K562 (cell line): ENCODE measurements around the gene ADAMTS7. TPM values are rescaled to one million over a fixed set of nuclear protein-coding genes. Genes with fewer than 3 reads are reported as not detected.

Source experiments
- BDP1 ChIP-seq: IDR thresholded peaks from 3 replicates; pipeline ENCODE4 v1.6.1; 2011; ENCODE audit not compliant: insufficient read length, insufficient read depth
- C11orf30 ChIP-seq: fragments of 450-650 bp; IDR thresholded peaks from 2 replicates; pipeline ENCODE4 v1.6.1; 2016; ENCODE audit warnings: low read depth, mild to moderate bottlenecking
- CBFA2T2 ChIP-seq: fragments of 450-650 bp; conservative IDR thresholded peaks from 2 replicates; pipeline ENCODE4 v1.6.1; 2017; ENCODE audit warnings: mild to moderate bottlenecking
- CEBPG ChIP-seq, 3 experiments: fragments of 200-800 bp in 1 of 3; sonication (Bioruptor generic) in 1 of 3; sonication (generic) in 1 of 3; formaldehyde crosslinking in 1 of 3; IDR thresholded peaks in 2 of 3; conservative IDR thresholded peaks in 1 of 3; 2 replicates each; pipeline versions ENCODE4 v1.6.1 to v1.8.0; 2016 to 2022; ENCODE audit warnings: missing compliant biosample characterization in 2 of 3, missing genetic modification characterization in 2 of 3, mild to moderate bottlenecking in 1 of 3, missing genetic modification reagents in 1 of 3
- CHD4 ChIP-seq: fragments of 200-600 bp; sonication (generic); IDR thresholded peaks from 3 replicates; pipeline ENCODE4 v1.6.1; 2012; ENCODE audit warnings: low read depth, mild to moderate bottlenecking, mixed read lengths, low read length, inconsistent platforms; ENCODE audit not compliant: insufficient read depth, insufficient replicate concordance, poor library complexity, severe bottlenecking
- FOXK2 ChIP-seq, 2 experiments: fragments of 450-650 bp; IDR thresholded peaks in 1 of 2; conservative IDR thresholded peaks in 1 of 2; 2 replicates each; pipeline ENCODE4 v1.6.1; 2016; ENCODE audit warnings: low read depth in 2 of 2, mild to moderate bottlenecking in 1 of 2
- GTF2A2 ChIP-seq: IDR thresholded peaks from 2 replicates; pipeline ENCODE4 v1.6.1; 2016; ENCODE audit warnings: mild to moderate bottlenecking, missing genetic modification characterization, missing compliant biosample characterization
- HDAC1 ChIP-seq, 2 experiments: fragments of 450-650 bp; IDR thresholded peaks; 2 replicates each; pipeline ENCODE4 v1.6.1; 2016 to 2017; ENCODE audit warnings: inconsistent platforms in 1 of 2, mild to moderate bottlenecking in 1 of 2, moderate library complexity in 1 of 2
- HMBOX1 ChIP-seq: sonication (generic); IDR thresholded peaks from 2 replicates; pipeline ENCODE4 v1.6.1; 2016
- ILK ChIP-seq: fragments of 450-650 bp; IDR thresholded peaks from 2 replicates; pipeline ENCODE4 v1.6.1; 2016; ENCODE audit warnings: missing genetic modification characterization, low read depth, mild to moderate bottlenecking, missing compliant biosample characterization, moderate library complexity, borderline replicate concordance
- KHSRP ChIP-seq: fragments of 450-650 bp; IDR thresholded peaks from 2 replicates; pipeline ENCODE4 v1.6.1; 2017
- MAZ ChIP-seq, 2 experiments: fragments of 450-650 bp in 1 of 2; sonication (generic) in 1 of 2; formaldehyde crosslinking; IDR thresholded peaks in 1 of 2; conservative IDR thresholded peaks in 1 of 2; 2 replicates each; pipeline versions ENCODE4 v1.4.0 to v1.5.0; 2020; ENCODE audit warnings: mild to moderate bottlenecking in 1 of 2, missing genetic modification reagents in 1 of 2
- PHF8 ChIP-seq: fragments of 200-600 bp; sonication (generic); IDR thresholded peaks from 2 replicates; pipeline ENCODE4 v1.6.1; 2012; ENCODE audit warnings: mixed run types, mild to moderate bottlenecking, inconsistent platforms, low read length, moderate library complexity, borderline replicate concordance
- POLR2A ChIP-seq: fragments of 450-650 bp; conservative IDR thresholded peaks from 2 replicates; pipeline ENCODE4 v1.6.1; 2016
- RB1 ChIP-seq: fragments of 450-650 bp; IDR thresholded peaks from 2 replicates; pipeline ENCODE4 v1.6.1; 2017; ENCODE audit warnings: low read depth, mild to moderate bottlenecking
- SOX6 ChIP-seq: fragments of 450-650 bp; IDR thresholded peaks from 2 replicates; pipeline ENCODE4 v1.6.1; 2014; ENCODE audit warnings: mild to moderate bottlenecking
- TSC22D4 ChIP-seq: fragments of 450-650 bp; IDR thresholded peaks from 2 replicates; pipeline ENCODE4 v1.6.1; 2016; ENCODE audit warnings: missing genetic modification characterization, missing biosample characterization, control low read depth
- ZBTB34 ChIP-seq: fragments of 250-450 bp; sonication (Bioruptor Pico); IDR thresholded peaks from 2 replicates; pipeline ENCODE4 v1.8.0; 2021; ENCODE audit warnings: mild to moderate bottlenecking, moderate library complexity
- ZNF134 ChIP-seq: fragments of 250-450 bp; sonication (Bioruptor Pico); conservative IDR thresholded peaks from 2 replicates; pipeline ENCODE4 v1.4.0; 2020
- ZNF274 ChIP-seq: IDR thresholded peaks from 2 replicates; pipeline ENCODE4 v1.6.1; 2011; ENCODE audit warnings: low read depth, mild to moderate bottlenecking, low read length, moderate library complexity, borderline replicate concordance
- ZNF449 ChIP-seq: fragments of 250-450 bp; sonication (Bioruptor Pico); IDR thresholded peaks from 2 replicates; pipeline ENCODE4 v1.8.0; 2022; ENCODE audit warnings: moderate library complexity, mild to moderate bottlenecking, inconsistent platforms
- ZNF696 ChIP-seq: fragments of 250-450 bp; sonication (Bioruptor Pico); conservative IDR thresholded peaks from 2 replicates; pipeline ENCODE4 v1.4.0; 2020; ENCODE audit warnings: mild to moderate bottlenecking, moderate library complexity
- polyA plus RNA-seq, 8 experiments: library from polyadenylated mRNA; depleted of rRNA in 4 of 8; stranded (reverse) in 5 of 8; unstranded in 3 of 8; fragments of >200 nt; fragmentation: Nextera tagmentation in 2 of 8; fragmentation: Illumina TruSeq in 1 of 8; extraction: Ambion mirVana in 2 of 8; extraction: Trizol in 1 of 8; gene quantifications; 2 replicates each; pipeline versions ENCODE4 v1.2.1 to v1.2.3, GENCODE V29; 2011 to 2014; ENCODE audit warnings: inconsistent platforms in 1 of 8, missing spikeins in 1 of 8
- total RNA-seq, 7 experiments: library from RNA; depleted of rRNA in 6 of 7; stranded (reverse); fragments of >200 nt in 6 of 7; fragmentation: Illumina TruSeq in 2 of 7; extraction: Trizol in 2 of 7; gene quantifications; 2 replicates each; pipeline versions ENCODE4 v1.2.1 to v1.2.3, GENCODE V29; 2011 to 2021; ENCODE audit warnings: low replicate concordance in 1 of 7
- TF ChIP-seq, protein P1 (sequence below): fragments of 450-650 bp; formaldehyde crosslinking; IDR thresholded peaks from 2 replicates; pipeline ENCODE4 v1.4.0; 2020; ENCODE audit warnings: mild to moderate bottlenecking, mixed read lengths

ADAMTS7 gene
- total and polyA plus RNA-seq, 9 of the 15 experiments (the other 6 are each of a cell fraction or from before 2014, with no cell fraction given): 0.05 to 0.07 TPM; not detected in 7

GRCh38 chr15:78859971-78860719, 48.9 kb upstream of the ADAMTS7 start (continued):
- TF ChIP-seq HMBOX1 (0 out of 2 replicates have a peak, but pooled peaks have one; percentile 21), CBFA2T2 (no peak), KHSRP (no peak), ZNF134 (no peak), ZBTB34 (CRISPR knock-in tag) (no peak), ZNF449 (CRISPR knock-in tag) (no peak), RB1 (peak; percentile 31), GTF2A2 (tag) (no peak), ILK (tag) (no peak), MAZ (CRISPR knock-in tag; conservative IDR thresholded peaks at IDR 0.05 in 1 of 2, IDR thresholded peaks at IDR 0.05 in 1 of 2) (no peak), ZNF274 (0 out of 2 replicates have a peak, but pooled peaks have one; percentile 34), SOX6 (no peak), FOXK2 (conservative IDR thresholded peaks at IDR 0.05 in 1 of 2, IDR thresholded peaks at IDR 0.05 in 1 of 2; ENCODE audit: low read depth in 2 of 2) (0 out of 4 replicates have a peak, but pooled peaks of 1 of the 2 experiments have one; percentile 28), ZNF696 (no peak), CHD4 (no peak), BDP1 (peak; percentile 37), POLR2A (no peak), C11orf30 (no peak), TSC22D4 (tag) (no peak), PHF8 (no peak), HDAC1 (IDR thresholded peaks at IDR 0.05) (peak in 1 of 2 experiments; percentile 73; a peak in 2 of 4 replicates), CEBPG (CRISPR knock-in tag; IDR thresholded peaks at IDR 0.05) (no peak), CEBPG (tag; conservative IDR thresholded peaks at IDR 0.05 in 1 of 2, IDR thresholded peaks at IDR 0.05 in 1 of 2) (no peak)
- TF ChIP-seq, protein P1, sequence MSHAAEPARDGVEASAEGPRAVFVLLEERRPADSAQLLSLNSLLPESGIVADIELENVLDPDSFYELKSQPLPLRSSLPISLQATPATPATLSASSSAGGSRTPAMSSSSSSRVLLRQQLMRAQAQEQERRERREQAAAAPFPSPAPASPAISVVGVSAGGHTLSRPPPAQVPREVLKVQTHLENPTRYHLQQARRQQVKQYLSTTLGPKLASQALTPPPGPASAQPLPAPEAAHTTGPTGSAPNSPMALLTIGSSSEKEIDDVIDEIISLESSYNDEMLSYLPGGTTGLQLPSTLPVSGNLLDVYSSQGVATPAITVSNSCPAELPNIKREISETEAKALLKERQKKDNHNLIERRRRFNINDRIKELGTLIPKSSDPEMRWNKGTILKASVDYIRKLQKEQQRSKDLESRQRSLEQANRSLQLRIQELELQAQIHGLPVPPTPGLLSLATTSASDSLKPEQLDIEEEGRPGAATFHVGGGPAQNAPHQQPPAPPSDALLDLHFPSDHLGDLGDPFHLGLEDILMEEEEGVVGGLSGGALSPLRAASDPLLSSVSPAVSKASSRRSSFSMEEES (CRISPR knock-in tag): no peak
